22Rv1 (cell line): ENCODE results near the gene ARHGAP26.

Experiments
- H3K27ac ChIP-seq: fragments of 450-650 bp; 2 replicates; pipeline ENCODE4 v1.5.1; 2017
- ZFX ChIP-seq: fragments of 450-650 bp; IDR thresholded peaks from 2 replicates; pipeline ENCODE4 v1.6.1; 2017; ENCODE audit warnings: antibody characterized with exemption, borderline replicate concordance
- TF ChIP-seq, protein P1 (sequence below): fragments of 450-650 bp; IDR thresholded peaks from 2 replicates; pipeline ENCODE4 v1.5.1; 2017; ENCODE audit warnings: mild to moderate bottlenecking

The ARHGAP26 gene

DNA sequence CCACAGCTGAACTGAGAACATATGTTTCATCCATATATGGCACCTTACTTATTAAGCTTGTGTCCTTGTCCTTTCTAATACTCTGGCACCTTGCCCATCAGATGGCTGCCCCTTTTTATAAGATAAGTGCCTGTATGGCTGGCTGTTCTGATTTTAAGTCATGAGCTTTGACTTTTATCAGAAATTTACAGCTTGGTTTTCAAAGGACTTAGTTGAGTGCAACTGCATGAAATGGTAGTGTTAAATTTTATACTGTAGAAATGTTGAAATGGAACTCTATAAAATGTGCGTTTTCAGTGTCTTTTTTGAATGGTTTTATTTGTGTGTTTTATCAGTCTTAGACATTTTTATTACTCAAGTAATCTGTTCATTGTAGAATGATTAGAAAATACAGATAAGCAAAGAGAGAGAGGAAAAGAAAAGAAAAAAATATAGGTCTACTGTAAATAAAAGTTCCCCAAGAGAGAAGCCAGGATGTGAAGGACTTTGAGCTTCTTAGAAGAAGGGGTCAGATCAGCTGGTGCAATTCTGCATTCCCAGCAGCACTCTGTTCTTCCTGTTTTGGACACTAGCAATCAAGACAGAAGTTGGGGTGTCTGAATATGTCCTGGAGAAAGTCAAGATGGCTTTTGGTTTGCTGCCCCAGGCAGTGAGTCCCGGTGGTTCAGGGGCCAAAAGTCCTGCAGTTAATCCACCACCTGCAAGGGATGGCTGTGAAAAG, 38.9 kb downstream of the ARHGAP26 start:
- no peak for TF ChIP-seq ZFX
- TF ChIP-seq, protein P1, sequence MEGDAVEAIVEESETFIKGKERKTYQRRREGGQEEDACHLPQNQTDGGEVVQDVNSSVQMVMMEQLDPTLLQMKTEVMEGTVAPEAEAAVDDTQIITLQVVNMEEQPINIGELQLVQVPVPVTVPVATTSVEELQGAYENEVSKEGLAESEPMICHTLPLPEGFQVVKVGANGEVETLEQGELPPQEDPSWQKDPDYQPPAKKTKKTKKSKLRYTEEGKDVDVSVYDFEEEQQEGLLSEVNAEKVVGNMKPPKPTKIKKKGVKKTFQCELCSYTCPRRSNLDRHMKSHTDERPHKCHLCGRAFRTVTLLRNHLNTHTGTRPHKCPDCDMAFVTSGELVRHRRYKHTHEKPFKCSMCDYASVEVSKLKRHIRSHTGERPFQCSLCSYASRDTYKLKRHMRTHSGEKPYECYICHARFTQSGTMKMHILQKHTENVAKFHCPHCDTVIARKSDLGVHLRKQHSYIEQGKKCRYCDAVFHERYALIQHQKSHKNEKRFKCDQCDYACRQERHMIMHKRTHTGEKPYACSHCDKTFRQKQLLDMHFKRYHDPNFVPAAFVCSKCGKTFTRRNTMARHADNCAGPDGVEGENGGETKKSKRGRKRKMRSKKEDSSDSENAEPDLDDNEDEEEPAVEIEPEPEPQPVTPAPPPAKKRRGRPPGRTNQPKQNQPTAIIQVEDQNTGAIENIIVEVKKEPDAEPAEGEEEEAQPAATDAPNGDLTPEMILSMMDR, result no peak
- no peak overlapping the region for H3K27ac ChIP-seq

DNA sequence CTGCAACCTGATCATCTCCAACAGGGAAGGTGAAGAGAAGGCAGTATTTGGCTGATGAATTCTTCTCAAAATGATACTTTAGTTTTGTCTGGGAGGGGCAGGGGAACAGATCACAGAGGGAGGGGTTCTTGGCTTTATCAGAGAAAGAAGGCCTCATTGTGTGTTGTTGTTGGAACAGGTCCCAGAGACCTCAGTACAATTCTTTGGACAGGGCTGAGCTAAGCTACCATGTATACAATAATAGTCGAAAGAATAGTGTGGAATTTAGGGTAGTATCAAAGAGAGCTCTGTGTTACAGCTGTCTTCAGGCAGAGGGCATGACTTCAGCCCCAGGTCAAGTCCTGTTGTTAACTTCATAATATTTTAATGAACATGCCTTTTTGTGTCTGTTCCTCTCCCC, 39.9 kb downstream of the ARHGAP26 start:
- H3K27ac ChIP-seq, result no peak overlapping the region
- TF ChIP-seq, protein P1, result no peak
- TF ChIP-seq ZFX, result no peak

DNA sequence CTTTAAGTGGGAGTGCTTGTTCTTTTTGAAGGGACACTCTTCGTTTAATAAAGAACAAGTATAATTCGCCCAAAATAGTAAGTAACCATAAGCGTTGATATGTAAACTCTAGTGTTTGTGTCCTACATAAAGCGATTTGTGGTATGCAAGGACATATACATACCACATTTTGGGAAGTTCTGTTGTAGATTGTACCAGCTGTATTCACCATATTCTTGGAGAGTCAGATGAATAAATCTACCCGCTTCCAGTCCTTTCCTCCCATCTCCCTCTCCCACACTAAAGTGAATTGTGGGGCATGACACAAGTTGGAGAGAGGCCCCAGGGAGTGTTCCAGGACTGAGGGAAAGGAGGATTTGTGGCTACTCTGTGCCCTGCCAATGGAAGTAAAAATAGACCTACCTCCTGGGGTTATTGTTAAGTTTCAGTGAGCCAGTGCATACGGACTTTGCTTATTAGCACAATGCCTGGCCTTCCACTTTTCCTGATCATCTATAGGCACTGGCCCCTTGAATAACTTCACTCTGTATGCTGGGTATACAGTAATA, 40.6 kb downstream of the ARHGAP26 start:
- no peak for TF ChIP-seq ZFX
- TF ChIP-seq, protein P1, result no peak
- no peak overlapping the region for H3K27ac ChIP-seq

DNA sequence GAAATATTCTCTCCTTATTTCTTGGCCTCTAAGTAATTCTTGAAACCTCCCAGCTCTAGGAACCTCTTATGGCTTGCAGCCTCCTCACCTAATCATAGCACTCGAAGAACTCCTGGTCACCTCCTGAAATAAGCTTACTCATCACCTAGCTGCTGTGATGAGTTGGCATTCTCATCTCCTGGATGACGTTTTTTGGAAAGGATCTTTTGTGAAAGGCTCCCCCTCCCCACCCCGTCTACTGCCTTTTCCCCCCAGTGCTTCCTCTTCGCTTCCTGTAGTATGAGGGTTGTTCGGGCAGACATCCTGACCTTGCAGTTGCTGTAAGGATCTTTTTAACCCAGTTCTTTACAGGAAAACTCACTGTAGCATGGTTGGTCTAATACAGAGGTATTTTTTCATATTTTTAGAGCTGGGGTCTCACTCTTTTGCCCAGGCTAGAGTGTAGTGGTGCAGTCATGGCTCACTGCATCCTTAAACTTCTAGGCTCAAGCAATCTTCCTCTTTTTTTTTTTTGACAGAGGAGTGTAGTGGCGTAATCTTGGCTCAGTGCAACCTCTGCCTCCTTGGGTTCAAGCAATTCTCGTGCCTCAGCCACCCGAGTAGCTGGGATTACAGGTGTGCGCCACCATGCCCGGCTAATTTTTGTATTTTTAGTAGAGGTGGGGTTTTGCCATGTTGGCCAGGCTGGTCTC, 41.8 kb downstream of the ARHGAP26 start:
- H3K27ac ChIP-seq, result no peak overlapping the region
- TF ChIP-seq, protein P1, result no peak
- no peak for TF ChIP-seq ZFX

DNA sequence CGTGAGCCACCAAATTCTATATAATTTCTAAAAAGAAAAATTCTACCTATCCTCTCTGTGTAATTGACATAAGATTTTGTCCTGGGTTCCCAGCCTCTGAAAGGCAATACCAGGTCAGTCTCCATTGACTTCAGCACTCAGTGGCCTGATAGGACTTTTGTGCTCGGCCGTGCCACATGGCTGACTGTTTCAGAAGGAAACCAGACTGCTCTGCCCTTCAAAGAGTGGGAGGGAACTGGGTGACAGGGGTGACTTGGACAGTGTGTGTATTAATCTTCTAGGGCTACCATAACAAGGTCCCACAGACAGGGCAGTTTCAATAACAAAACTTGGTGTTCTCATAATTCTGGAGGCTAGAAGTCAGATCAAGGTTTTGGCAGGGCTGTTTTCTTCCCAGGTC, 43.0 kb downstream of the ARHGAP26 start:
- no peak for TF ChIP-seq ZFX
- TF ChIP-seq, protein P1, result no peak
- H3K27ac ChIP-seq, result no peak overlapping the region

DNA sequence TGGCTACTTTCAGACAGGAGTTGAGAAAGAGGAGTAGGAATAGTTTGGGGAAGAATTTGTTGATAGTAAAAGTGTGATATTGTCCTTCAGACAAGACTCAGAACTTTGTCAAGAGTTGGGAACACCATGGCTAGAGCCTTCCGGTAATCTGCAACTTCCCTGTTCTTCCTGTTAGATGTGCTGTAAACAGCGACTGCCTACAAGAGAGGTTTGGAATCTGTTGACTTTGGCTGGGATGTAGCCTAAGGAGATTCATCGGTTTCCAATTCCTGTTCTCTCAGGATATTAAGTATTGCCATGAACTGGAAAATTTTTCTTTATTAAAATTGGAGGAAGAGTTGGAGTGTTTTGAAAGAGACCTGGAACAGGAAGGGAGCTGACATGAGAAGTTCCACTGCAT, 43.9 kb downstream of the ARHGAP26 start:
- TF ChIP-seq ZFX, result no peak
- TF ChIP-seq, protein P1, result no peak
- no peak overlapping the region for H3K27ac ChIP-seq

DNA sequence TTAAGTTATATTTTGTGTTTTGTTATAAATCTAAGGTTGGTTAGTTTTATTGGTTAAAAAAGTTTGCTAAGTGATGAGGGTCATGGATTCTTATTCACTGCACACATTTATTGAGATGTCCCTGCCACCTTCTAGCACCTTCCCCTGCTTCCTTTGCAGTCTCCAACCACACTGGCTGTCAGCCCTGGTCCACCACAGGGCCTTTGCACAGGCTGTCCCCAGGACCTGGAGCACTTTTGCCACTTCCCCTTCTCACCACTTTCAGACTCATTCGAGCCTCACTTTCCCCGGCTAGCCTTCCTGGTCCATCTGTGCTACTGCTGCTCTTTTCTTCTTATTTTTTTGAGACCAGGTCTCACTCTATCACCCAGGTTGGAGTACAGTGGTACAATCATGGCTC, 45.3 kb downstream of the ARHGAP26 start:
- H3K27ac ChIP-seq, result no peak overlapping the region

More for the DNA sequence above, 45.3 kb downstream of the ARHGAP26 start:
- no peak for TF ChIP-seq ZFX
- TF ChIP-seq, protein P1, result no peak
